NCI-H128 (cell line): ENCODE results near the gene TENM4.

Experiments
- DNase-seq: peaks from one replicate; lab custom pipeline; 2025; ENCODE audit not compliant: unreplicated experiment; lab: John Stamatoyannopoulos, UW

TENM4 gene

GRCh38 chr11:79440571-79441460 is at the start of gene TENM4:
TENM4 (minus strand) TSS chr11:79441030; CDS start chr11:79069944, 371,086 bp downstream.
- DNase-seq, result peak; percentile 56

GRCh38 chr11:79488286-79488685 is 47.5 kb upstream of the TENM4 start:
- no peak for DNase-seq

- DNase-seq, result no peak
Measured at GRCh38 chr11:79487412-79487811, 46.6 kb upstream of the TENM4 start.

- DNase-seq, result no peak
Measured at GRCh38 chr11:79486242-79486984, 45.6 kb upstream of the TENM4 start.

GRCh38 chr11:79485694-79486093 is 44.9 kb upstream of the TENM4 start:
- no peak for DNase-seq

GRCh38 chr11:79484872-79485271 is 44.0 kb upstream of the TENM4 start:
- no peak for DNase-seq

GRCh38 chr11:79482800-79483199 is 42.0 kb upstream of the TENM4 start:
- no peak for DNase-seq

- DNase-seq, result no peak
Measured at GRCh38 chr11:79481795-79482194, 41.0 kb upstream of the TENM4 start.

GRCh38 chr11:79480864-79481263 is 40.0 kb upstream of the TENM4 start:
- DNase-seq, result no peak

- DNase-seq, result no peak
Measured at GRCh38 chr11:79472819-79473529, 32.1 kb upstream of the TENM4 start.

- DNase-seq, result no peak
Measured at GRCh38 chr11:79471071-79471844, 30.4 kb upstream of the TENM4 start.

GRCh38 chr11:79470161-79470560 is 29.3 kb upstream of the TENM4 start:
- DNase-seq, result no peak

GRCh38 chr11:79467761-79468160 is 26.9 kb upstream of the TENM4 start:
- DNase-seq, result no peak

GRCh38 chr11:79466411-79466810 is 25.6 kb upstream of the TENM4 start:
- DNase-seq, result no peak

GRCh38 chr11:79465160-79465559 is 24.3 kb upstream of the TENM4 start:
- DNase-seq, result no peak

GRCh38 chr11:79461666-79462645 is 21.1 kb upstream of the TENM4 start:
- DNase-seq, result no peak

- no peak for DNase-seq
Measured at GRCh38 chr11:79461144-79461543, 20.3 kb upstream of the TENM4 start.

GRCh38 chr11:79458709-79459108 is 17.9 kb upstream of the TENM4 start:
- no peak for DNase-seq

GRCh38 chr11:79456501-79456900 is 15.7 kb upstream of the TENM4 start:
- no peak for DNase-seq

- DNase-seq, result no peak
Measured at GRCh38 chr11:79453617-79454016, 12.8 kb upstream of the TENM4 start.
